Astrocyte (in vitro differentiated cells and primary cell): ENCODE results near the gene HMCN2. TPM values are rescaled to one million over a fixed set of nuclear protein-coding genes. Genes with fewer than 3 reads are reported as not detected.

Experiments
- DNase-seq: peaks from one replicate; pipeline ENCODE4 v3.0.0-alpha.2; 2010; ENCODE audit warnings: low read depth
- FAIRE-seq: peaks from 2 replicates; lab custom pipeline; 2011; peaks lifted over from hg19 to GRCh38; lab: Jason Lieb, UNC
- H2AFZ ChIP-seq: 2 replicates; pipeline ENCODE4 v1.6.0; 2012; ENCODE audit warnings: low read depth, low read length, inconsistent platforms
- H3K27ac ChIP-seq: 2 replicates; pipeline ENCODE4 v1.5.1; 2011; ENCODE audit warnings: low read depth, low read length, inconsistent platforms
- H3K27me3 ChIP-seq: 2 replicates; pipeline ENCODE4 v1.6.0; 2011; ENCODE audit warnings: low read length, inconsistent platforms; ENCODE audit not compliant: insufficient read depth
- H3K36me3 ChIP-seq: 2 replicates; pipeline ENCODE4 v1.5.1; 2011; ENCODE audit warnings: low read length, inconsistent platforms; ENCODE audit not compliant: insufficient read depth
- H3K4me1 ChIP-seq: 2 replicates; pipeline ENCODE4 v1.5.1; 2011; ENCODE audit warnings: low read length, inconsistent platforms; ENCODE audit not compliant: insufficient read depth
- H3K4me2 ChIP-seq: 2 replicates; pipeline ENCODE4 v1.6.0; 2012; ENCODE audit warnings: low read length, inconsistent platforms
- H3K4me3 ChIP-seq: 2 replicates; pipeline ENCODE4 v1.5.1; 2011; ENCODE audit warnings: low read depth, mild to moderate bottlenecking, low read length, inconsistent platforms; ENCODE audit not compliant: insufficient read depth
- H3K79me2 ChIP-seq: 2 replicates; pipeline ENCODE4 v1.6.0; 2012; ENCODE audit warnings: mild to moderate bottlenecking, low read length, inconsistent platforms; ENCODE audit not compliant: insufficient read depth
- H3K9ac ChIP-seq: 2 replicates; pipeline ENCODE4 v1.6.0; 2012; ENCODE audit warnings: mild to moderate bottlenecking, low read length, inconsistent platforms
- H3K9me3 ChIP-seq: 2 replicates; pipeline ENCODE4 v1.5.1; 2012; ENCODE audit warnings: low read depth, mild to moderate bottlenecking, low read length, inconsistent platforms; ENCODE audit not compliant: insufficient read depth
- H4K20me1 ChIP-seq: 2 replicates; pipeline ENCODE4 v1.6.0; 2012; ENCODE audit warnings: low read length, inconsistent platforms; ENCODE audit not compliant: insufficient read depth
- H3K27ac Mint-ChIP-seq: one replicate; pipeline ENCODE4 v1.8.0; 2021; ENCODE audit warnings: mild to moderate bottlenecking, mixed read lengths; ENCODE audit not compliant: unreplicated experiment
- H3K27me3 Mint-ChIP-seq: one replicate; pipeline ENCODE4 v1.8.0; 2021; ENCODE audit warnings: low read depth, mixed read lengths; ENCODE audit not compliant: unreplicated experiment
- H3K36me3 Mint-ChIP-seq: one replicate; pipeline ENCODE4 v1.8.0; 2021; ENCODE audit warnings: low read depth, mixed read lengths; ENCODE audit not compliant: unreplicated experiment
- H3K4me1 Mint-ChIP-seq: one replicate; pipeline ENCODE4 v1.8.0; 2021; ENCODE audit warnings: low read depth, mixed read lengths; ENCODE audit not compliant: unreplicated experiment
- H3K4me3 Mint-ChIP-seq: one replicate; pipeline ENCODE4 v1.8.0; 2021; ENCODE audit warnings: mild to moderate bottlenecking, moderate library complexity, mixed read lengths; ENCODE audit not compliant: unreplicated experiment
- H3K9me3 Mint-ChIP-seq: one replicate; pipeline ENCODE4 v1.8.0; 2021; ENCODE audit warnings: mild to moderate bottlenecking, mixed read lengths; ENCODE audit not compliant: unreplicated experiment
- CTCF ChIP-seq: IDR thresholded peaks from 2 replicates; pipeline ENCODE4 v1.5.1; 2011; ENCODE audit warnings: low read depth, mild to moderate bottlenecking, inconsistent platforms, low read length, moderate library complexity; ENCODE audit not compliant: insufficient read depth
- EZH2 ChIP-seq: IDR thresholded peaks from 2 replicates; pipeline ENCODE4 v1.6.1; 2012; ENCODE audit warnings: mild to moderate bottlenecking, low read length, inconsistent platforms; ENCODE audit not compliant: insufficient read depth
- total RNA-seq: library from RNA; stranded (reverse); gene quantifications from 2 replicates; pipeline ENCODE4 v1.2.1, GENCODE V29; 2021

Gene HMCN2
- total RNA-seq, 1 donor from 2014 or later: 1.6 TPM

GRCh38 chr9:130313103-130313858 is 47.7 kb downstream of the HMCN2 start:
- H2AFZ ChIP-seq: no peak overlapping the region
- H3K9ac ChIP-seq: no peak overlapping the region
- no peak for FAIRE-seq

GRCh38 chr9:130315446-130316226 is 50.1 kb downstream of the HMCN2 start:
- H4K20me1 ChIP-seq: no peaks in the 10 kb centered on the region
- H3K27me3 ChIP-seq: peaks cover 32% of the 10 kb centered on the region
- no peak overlapping the region for H3K4me3 Mint-ChIP-seq
- H2AFZ ChIP-seq: no peak overlapping the region
- no peak overlapping the region for H3K4me2 ChIP-seq
- H3K4me3 ChIP-seq: no peak overlapping the region
- H3K4me1 Mint-ChIP-seq: peaks cover 11% of the 10 kb centered on the region
- H3K36me3 Mint-ChIP-seq: peaks cover 4% of the 10 kb centered on the region
- peaks cover 50% of the 10 kb centered on the region for H3K27me3 Mint-ChIP-seq
- H3K9me3 ChIP-seq: peaks cover 4% of the 10 kb centered on the region
- no peaks in the 10 kb centered on the region for H3K4me1 ChIP-seq
- no peak overlapping the region for H3K27ac ChIP-seq
- peaks cover 4% of the 10 kb centered on the region for H3K9me3 Mint-ChIP-seq
- no peak overlapping the region for H3K9ac ChIP-seq
- no peak for FAIRE-seq
- TF ChIP-seq EZH2: no peak
- no peak for TF ChIP-seq CTCF
- DNase-seq: no peak
- H3K27ac Mint-ChIP-seq: no peak overlapping the region
- H3K36me3 ChIP-seq: no peaks in the 10 kb centered on the region
- H3K79me2 ChIP-seq: no peaks in the 10 kb centered on the region

More at GRCh38 chr9:130313103-130313858, 47.7 kb downstream of the HMCN2 start:
- Histone ChIP-seq H4K20me1 (no peaks in the 10 kb centered on the region), H3K27me3 (peaks cover 19% of the 10 kb centered on the region), H3K4me2 (no peak overlapping the region), H3K4me3 (no peak overlapping the region), H3K79me2 (no peaks in the 10 kb centered on the region), H3K9me3 (no peaks in the 10 kb centered on the region), H3K36me3 (no peaks in the 10 kb centered on the region), H3K4me1 (no peaks in the 10 kb centered on the region), H3K27ac (no peak overlapping the region)
- Mint-ChIP-seq H3K36me3 (peaks cover 4% of the 10 kb centered on the region), H3K27me3 (peaks cover 49% of the 10 kb centered on the region), H3K27ac (no peak overlapping the region), H3K4me1 (peaks cover 8% of the 10 kb centered on the region), H3K9me3 (peaks cover 4% of the 10 kb centered on the region), H3K4me3 (no peak overlapping the region)
- DNase-seq: no peak
- TF ChIP-seq CTCF (no peak), EZH2 (no peak)
